ENCODE data around the gene DLG5.

Gene DLG5

DNA sequence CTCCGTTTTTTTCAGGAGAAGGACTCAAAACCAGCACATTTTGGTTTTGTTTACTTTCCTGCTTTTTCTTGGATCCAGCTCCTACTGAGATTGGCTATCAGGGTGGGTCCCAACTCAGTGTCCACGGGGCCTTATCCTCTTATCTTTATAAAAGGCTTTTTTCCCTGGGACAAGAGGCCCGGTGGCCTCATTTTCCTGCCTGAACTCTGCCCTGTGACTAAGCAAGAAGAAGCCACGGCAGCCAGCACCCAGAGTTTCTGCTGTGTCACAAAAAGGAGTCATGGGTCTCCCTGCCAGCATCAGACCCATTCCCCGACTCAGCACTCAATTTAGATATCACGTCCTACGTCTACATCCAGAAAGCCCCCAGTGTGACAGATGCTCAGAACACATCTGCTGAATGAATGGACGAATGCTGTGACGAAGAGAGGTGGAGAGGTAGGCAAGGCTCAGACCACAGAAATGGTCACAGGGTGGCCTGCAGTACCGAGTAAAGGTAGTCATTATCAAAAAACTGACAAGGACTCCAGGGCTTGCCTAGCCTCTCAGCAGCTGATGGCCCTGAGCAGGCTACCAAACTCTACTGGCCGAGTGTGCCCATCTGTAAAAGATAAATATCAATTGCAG, 16.7 kb downstream of the DLG5 start:
- no peak for DNase-seq

DNA sequence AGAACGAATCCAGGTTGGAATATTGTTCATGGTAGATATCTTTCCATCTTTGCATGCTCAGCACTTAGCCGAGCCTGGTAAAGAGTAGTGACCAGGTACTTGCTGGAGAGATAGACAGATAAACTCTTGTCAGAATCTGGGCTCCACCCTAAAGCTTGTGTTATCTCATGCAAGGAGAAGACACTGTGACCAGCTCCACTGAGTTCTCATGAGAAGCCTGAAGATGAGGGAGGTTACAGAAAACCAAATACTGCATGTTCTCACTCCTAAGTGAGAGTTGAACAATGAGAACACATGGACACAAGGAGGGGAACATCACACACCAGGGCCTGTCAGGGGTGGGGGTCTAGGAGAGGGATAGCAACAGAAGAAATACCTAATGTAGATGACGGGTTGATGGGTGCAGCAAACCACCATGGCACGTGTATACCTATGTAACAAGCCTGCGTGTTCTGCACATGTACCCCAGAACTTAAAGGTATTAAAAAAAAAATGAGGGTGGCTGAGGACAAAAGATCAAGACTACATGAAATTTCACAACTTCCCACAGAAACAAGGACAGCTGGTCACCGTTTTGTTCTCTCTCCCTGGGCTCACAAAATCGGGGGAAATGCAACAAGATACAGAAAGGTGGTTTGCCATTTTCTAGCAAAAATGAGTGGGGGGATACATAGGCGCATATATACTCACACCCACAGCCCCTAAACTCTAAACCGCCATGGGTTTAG, 17.4 kb downstream of the DLG5 start:
- no peak for DNase-seq

DNA sequence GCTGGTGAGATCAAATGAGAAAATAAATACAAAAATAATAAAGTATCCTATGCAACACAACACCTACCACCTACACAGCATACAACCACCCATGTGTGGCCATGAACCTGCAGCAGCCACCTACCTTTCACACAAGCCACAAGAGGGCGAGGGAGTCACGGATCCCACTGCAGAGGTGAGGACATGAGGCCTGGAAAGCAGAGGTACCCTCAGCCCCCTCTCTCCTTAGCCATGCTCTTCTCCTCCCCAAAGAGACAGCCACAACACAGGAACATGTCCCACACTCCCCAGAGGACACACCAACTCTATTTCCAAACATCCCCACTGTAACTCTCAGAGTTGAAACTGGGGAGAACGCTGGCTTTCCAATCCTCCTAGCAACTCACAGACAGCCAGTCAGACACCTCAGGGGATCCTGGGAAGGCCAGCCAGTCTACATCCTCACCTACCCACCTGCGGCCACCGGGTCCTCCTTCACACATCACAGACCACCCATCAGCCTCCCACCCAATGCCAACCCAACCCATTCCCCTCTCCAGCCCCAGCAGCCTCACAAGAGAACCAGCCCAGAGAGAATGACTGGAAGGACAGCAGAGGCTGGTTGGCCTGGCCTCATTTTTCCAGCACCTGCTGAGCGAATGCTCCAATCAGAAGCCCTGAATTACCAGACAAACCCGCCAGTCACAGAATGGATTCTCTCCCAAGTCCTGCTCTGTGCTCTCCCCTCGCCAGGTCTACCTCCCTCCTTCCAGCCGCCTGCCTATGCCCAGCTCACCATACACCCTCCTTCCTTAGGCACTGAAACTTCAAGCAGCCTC, 18.4 kb downstream of the DLG5 start:
- no peak for DNase-seq

DNA sequence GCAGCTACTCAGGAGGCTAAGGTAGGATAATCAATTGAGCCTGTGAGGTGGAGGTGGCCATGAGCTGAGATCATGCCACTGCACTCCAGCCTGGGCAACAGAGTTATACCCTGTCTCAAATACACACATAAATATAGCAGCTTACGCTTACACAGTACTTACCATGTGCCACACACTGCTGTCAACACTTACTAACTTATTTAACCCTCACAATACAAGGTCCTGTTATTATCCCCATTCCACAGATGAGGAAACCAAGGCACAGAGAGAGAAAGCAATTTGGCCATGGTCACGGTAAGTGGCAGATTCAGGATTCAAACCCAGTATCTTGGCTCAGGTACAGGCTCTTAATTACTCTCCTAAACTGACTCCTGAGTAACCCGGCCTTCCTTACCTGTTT, 19.1 kb downstream of the DLG5 start:
- DNase-seq, result no peak

DNA sequence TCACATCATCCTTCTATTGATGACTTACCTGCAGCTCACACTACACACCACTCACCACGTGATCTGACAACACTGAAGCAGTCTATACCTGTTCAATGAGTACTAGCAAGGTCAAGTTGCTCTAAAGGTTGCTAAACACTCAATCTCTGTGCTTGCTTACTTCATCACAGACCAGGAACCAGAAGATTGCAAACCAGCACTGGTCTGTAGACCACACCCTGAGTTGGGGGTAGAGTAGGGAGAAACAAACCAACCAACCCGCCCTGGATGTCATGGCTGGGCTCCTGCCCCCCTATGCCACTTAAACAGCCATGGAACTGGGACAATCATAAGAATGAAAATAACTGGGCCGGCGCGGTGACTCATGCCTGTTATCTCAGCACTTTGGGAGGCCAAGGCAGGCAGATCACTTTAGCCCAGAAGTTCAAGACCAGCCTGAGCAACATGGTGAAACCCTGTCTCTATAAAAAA, 19.6 kb downstream of the DLG5 start:
- DNase-seq, result no peak

DNA sequence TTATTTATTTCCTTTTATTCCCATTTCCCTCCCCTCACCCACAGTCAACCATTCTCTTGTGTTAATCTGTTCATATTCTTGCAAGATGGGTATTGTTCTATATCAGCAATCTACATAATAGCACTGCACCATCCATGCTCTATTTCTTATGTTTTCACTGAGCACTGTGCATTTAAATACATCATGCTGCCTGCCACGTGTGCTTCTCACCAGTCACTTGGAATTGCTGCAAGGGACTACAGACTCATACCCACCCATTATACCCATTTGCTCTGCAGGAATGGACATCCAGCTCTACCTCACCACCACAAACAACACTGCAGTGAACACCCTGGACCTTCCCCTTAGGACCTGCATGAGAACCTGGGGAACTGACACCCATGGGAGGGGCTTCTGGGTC, 20.8 kb downstream of the DLG5 start:
- DNase-seq, result no peak

DNA sequence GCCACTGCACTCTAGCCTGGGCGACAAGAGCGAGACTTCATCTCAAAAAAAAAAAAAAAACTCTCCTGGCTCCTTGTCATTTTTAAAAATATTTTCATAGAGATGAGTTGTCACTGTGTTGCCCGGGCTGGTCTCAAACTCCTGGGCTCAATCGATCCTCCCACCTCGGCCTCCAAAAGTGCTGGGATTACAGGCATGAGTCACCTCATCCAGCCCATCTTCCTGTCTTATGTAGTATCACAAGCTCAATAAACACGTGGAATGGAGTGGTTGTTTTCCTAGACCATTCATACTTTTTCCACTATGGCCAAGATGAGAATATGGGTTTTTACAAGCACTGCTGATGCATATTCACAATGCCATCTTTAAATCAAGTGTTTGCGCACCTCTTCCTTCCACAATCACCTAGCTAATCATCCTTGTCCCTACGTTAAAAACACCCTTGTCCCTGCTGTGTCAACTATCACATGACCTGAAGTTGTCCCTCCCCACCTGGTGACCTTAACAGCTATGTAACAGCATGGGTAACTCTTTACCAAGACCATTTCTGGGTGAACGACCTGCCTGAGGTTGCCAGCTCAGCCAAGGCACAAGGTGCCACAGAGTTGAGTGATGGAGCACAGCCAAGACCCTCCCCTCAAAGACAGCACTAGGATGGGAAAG, 21.3 kb downstream of the DLG5 start:
- DNase-seq, result no peak

DNA sequence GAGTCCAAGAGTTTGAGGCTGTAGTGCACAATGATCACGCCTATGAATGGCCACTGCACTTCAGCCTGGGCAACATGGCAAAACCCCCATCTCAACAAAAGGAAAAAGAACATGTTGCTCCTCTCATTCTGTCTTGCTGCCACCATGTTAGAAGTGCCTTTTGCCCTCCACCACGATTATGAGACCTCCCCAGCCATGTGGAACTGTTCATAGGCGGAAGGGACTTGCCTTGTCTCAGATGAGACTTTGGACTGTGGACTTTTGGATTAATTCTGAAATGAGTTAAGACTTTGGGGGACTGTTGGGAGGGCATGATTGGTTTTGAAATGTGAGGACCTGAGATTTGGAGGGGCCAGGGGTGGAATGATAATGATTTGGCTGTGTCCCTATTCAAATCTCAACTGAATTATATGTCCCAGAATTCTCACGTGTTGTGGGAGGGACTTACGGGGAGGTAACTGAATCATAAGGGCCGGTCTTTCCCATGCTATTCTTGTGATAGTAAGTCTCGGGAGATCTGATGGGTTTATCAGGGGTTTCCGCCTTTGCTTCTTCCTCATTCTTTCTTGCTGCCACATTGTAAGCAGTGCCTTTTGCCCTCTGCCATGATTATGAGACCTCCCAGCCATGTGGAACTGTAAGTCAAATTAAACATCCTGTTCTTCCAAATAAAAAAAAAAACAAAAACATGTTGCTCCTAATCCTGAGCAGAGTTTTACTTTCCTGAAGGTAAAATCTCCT, 22.3 kb downstream of the DLG5 start:
- DNase-seq, result no peak

DNA sequence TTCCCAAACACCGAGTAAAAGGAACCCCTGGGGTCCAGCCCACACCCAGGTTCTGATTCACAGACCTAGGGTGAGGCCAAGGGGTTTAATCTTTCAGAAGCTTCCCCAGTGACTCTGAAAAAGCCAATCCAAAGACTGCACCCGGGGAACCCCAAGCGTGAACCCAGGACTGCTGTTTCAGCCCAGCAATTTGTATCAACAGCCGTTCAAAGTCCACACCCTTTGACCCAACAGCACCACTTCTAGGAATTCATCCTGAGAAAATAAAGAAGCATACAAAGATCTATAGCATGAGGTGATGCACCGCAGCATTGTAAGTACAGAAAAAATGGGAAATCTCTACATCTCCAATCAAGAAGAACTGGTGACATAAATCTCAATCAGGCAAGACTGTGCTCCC, 24.4 kb downstream of the DLG5 start:
- no peak for DNase-seq

DNA sequence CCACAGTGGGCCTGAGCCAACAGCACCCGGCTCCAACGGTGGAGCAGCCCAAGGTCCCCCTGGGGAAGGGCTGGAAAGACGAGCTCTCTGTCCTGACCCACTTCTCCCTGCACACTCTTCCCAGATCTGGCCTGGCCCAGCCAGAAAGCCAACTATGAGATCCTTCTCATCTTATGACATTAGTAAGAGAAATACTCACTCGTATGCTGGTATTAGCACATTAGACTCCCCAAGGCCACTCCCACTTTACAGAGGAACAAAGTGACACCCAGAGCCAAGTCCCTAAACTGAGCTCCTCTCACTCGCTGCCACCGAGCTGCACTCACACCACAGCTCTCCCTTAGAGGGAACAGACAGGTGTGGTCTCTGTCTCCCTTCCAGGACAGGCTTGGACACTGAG, 24.8 kb downstream of the DLG5 start:
- no peak for DNase-seq

DNA sequence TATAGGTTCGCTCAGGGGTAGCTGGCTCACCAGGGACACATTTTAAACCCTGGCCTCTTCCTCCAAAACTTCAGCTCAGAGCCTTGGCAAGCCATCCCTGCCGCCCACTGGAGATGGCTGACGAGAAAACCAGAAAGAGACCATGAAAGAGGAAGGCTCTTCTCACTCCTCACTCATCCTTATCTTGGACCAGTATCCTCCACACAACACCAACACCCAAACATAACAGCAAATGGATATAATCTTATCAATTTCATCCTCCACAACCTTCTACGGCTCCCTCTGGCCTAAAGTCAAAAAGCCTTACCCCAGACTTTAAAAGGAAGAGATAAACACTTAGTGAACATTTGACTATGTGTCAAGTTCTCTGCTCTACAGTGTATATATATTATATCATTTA, 26.9 kb downstream of the DLG5 start:
- DNase-seq, result no peak

DNA sequence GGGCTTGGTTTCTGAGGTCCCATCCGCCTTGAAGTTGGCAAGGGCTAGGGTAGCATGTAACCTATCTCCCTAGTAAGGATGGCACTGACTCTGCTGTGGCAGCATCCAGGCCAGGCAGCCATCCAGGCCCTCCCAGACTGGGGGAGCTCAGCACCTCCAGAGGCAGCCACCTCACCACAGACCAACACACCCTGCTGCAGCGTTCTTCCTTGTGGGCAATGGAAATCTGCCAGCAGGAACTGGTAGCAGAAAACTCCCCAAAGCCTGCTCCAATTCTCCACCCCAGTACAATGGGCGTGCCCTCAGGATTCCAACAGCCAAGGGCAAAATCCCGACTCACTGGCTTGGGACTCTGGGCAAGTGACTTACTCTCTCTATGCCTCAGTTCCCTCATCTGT, 27.5 kb downstream of the DLG5 start:
- DNase-seq, result no peak

DNA sequence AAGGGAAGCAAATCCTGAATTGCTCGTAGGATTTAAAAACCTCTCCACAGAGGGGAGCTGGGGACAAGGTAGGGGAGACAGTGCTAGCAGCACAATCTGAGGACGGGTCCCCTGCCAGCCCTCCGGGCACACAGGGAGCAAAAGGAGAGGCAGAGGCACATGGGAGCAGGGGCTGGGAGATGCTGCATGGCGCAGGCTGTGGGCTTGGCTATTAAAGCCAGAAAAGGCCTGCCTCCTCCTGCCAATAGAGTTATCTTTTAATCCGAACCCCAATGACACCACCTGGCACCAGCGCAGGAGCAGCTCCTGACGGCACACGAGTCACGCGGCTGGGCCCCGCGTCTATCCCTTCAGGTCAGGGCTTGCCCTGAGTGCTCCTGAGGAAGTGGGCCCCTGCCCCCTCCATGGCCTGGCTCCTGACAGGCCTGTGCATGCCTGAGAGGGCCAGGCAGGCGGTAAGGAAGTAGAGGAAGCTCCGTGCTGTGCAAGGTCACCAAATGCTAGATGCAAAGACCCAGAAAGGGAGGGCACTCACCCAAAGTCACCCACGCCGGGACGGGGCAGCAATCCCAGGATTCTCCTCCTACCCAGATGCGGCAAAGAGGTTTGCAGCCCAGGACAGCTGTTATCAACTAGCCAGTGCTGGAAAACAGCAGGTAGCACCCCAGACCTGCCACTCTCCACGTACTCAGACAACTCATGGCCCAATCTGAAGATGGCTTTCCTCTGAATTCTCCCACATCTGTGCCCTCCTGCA, 28.1 kb downstream of the DLG5 start:
- no peak for DNase-seq

DNA sequence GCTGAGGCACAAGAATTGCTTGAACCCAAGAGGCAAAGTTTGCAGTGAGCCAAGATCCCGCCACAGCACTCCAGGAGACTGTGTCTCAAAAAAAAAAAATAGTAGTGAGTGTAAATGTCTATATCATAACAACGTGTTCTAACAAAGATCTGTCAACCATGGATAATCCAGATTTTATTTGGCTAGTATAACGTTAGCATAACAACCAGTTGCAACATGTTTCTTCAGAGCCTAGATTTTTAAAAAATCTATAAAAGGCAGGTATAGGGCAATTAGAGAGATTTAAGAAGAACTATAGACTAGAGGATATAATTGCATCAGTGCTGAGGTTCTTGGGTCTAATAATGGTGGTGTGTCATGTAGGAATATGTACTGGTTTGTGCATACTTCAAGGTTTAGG, 30.5 kb downstream of the DLG5 start:
- no peak for DNase-seq

DNA sequence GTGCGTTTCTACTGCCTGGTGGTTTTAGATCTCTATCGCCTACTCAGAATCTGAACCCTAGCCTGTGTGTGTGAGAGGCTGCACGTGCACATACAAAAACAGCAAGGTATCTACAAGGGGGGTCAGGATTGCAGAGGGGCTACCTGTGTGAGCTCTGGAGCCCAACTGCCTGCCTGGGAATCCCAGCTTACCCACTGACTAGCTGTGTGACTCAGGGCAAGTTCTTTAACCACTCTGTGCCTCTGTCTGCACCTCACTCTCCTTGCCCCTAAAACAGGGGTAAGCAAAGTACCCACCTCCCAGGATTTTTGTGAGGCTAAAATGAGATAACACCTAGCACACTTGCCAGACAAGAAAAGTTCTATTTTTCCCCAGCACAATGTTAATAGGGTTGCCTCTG, 32.5 kb downstream of the DLG5 start:
- DNase-seq, result no peak

DNA sequence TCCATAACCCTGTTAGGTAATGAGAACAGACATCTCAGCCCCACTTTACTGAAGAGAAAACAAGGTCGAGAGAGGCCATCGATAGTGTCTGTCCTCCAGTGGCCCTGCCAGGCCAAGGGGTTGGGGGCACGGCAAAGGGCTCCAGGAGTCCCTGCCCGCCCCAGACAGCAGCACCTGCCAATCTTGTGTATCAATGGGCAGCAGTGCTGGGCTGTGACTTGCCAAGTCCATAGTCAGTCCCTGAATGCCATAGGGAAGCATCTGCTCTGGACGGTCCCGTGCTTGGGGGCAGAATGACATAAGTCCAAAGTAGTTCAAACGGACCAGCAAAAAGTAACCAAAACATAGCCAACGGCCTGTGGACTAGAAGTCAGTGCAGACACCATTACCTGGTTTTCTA, 33.2 kb downstream of the DLG5 start:
- no peak for DNase-seq

DNA sequence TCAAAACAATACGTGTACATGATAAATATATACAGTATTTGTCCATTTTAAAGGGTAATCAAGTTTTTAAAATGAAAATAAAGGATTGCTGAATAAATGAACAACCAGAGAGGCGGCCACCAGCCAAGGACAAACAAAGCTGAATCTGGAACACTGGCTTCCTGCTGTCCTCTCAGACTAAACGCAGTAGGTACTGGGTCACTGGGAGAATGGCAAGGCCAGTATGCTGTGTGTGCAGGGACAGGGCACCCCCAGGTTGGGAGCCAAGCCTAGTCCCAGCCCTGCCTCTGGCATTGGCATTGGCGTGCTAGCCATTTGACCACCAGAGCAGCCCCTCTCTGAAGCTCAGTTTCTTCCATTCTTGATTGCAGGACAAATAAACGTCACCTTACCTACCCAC, 33.8 kb downstream of the DLG5 start:
- no peak for DNase-seq

DNA sequence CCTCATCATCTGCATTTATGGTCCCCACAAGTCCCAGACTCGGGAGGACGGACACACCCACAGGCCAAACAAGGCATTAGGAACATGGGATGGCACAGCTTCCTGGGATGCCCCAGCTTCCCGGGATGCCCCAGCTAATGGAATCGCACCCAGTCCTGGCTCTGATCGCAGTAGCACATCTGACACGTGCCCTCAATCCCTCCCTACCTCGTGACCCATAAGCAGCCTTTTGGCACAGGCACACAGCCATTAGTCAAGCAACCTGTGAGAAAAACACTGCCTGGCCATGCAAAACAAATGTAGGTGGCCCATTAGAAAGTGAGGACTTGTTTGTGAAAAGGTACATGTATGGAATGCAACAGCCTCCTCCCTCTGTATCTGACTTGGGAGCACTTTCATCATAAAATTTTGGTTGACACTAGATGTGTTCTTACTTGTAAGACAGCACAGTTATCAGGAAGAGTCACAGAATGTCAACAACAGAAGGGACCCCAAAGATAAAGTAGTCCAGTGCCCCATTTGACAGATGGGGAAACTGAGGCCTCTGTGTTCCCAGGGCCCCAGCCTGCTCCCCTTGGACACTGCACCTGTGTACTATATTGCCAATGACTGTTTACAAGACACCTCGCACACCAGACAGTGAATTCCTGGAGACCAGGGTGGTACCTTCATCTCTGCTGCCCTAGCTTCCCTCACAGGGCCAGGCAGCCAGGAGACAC, 34.4 kb downstream of the DLG5 start:
- DNase-seq, result no peak

DNA sequence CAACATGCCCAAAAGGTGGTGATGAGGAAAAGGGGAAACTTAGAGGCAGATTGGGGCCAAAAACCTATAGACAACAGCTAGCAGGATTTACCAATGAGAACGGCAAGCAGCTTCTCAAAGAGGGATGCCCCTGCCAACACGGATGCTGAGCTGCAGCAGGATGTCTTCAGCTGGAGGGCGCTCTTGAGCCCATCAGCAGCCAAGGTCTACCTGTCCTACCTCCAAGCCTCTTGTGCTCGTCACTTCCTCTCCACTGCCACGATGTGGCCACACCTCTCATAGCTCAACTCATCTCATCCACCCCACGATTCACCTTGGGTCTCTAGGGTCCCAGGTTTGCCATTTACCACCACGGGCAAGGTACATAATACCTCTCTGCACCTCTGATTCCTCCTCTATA, 36.5 kb downstream of the DLG5 start:
- no peak for DNase-seq

DNA sequence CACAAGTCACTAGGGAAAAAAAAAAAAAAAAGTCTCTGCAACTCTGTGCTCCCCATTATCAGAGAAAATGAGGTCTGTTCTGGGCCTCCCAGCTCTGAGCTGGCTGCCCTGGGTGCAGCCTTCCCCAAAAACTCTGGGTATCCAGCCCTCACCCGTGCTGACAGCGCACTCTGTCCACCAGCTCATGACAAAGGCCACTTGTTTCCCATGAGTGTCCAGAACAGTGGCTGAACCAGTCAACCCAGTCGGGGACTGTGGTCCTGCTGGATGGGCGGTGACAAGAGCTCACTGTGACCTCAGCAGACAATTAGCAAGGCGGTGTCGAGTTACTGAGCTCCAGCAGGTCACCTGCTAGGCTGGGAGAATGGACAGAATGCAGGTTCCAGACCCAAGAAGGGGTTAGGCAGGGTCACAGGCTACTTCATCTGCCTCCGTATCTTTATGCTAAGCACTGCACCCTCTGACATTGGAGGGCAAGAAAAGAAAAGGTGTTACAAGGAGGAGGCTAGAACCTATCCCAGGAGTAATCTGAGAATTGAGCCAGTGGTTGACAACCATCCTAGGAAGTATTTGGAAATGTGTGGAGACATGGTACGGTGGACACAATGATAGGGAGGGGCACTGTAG, 37.2 kb downstream of the DLG5 start:
- DNase-seq, result no peak

DNA sequence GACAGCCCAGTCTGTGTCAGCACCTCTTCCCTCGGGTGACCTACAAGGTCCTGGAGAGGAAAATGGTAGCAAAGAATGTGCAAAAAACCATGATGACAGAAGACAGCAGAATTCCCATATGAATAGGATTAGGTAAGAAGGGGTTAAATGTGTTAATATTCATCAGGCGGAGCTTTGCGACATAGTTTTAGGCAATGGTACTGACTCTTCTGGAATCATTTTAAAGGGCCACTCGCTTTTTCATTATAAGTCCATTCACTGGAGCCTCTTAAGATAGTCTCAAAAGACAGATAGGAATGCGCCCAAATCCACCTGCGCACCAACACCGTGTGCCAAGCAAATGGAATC, 38.2 kb downstream of the DLG5 start:
- DNase-seq, result no peak

Data from activated CD4-positive, alpha-beta T cell treated with anti-CD3 and anti-CD28 coated beads for 48 hours (primary cell).